ENCODE data around the gene GRPEL2. TPM values are rescaled to one million over a fixed set of nuclear protein-coding genes. Genes with fewer than 3 reads are reported as not detected.
A peak's percentile ranks its signal among the peaks of the same experiment; 100 is the strongest.

GRPEL2 gene
- total and polyA plus RNA-seq, 2 of the 8 experiments (the other 6 are each of a cell fraction or from before 2014, with no cell fraction given) = 11.2 to 52.2 TPM

- Histone ChIP-seq H2BK5ac (ENCODE audit: low read depth, low read length) (no peak within 1 kb of the TSS; the same call in 1 of the 2 replicates), H3K4ac (replicated peaks; ENCODE audit: insufficient read length, low read depth, low read length) (peak within 1 kb of the TSS; percentile 84), H3K9me3 (ENCODE audit: insufficient read depth in 2 of 2, low read depth in 1 of 2, low read length in 1 of 2) (no peaks in the 10 kb centered on the region), H2AFZ (ENCODE audit: low read length) (peak within 1 kb of the TSS; percentile 76), H3K9ac (replicated peaks in 1 of 4; ENCODE audit: extremely low read depth in 1 of 4, low read depth in 3 of 4, low read length in 3 of 4) (peak within 1 kb of the TSS in 3 of 4 experiments; percentile 48 to 61 (median 55); a peak in 6 of 7 replicates), H2BK12ac (ENCODE audit: low read depth, low read length) (no peak within 1 kb of the TSS), H3K14ac (ENCODE audit: insufficient read length) (no peak within 1 kb of the TSS), H4K5ac (ENCODE audit: insufficient read length, low read depth, low read length) (peak within 1 kb of the TSS; percentile 53), H3K36me3 (ENCODE audit: control insufficient read depth in 2 of 4, insufficient read depth in 4 of 4, low read length in 3 of 4) (peaks cover 2 to 29% (median 8%) of the 10 kb centered on the region in 4 experiments; a peak in 5 of 8 replicates), H3K4me2 (ENCODE audit: insufficient read depth in 1 of 2, low read depth in 2 of 2, low read length in 2 of 2) (peak within 1 kb of the TSS; percentile 86 to 88), H3K18ac (ENCODE audit: extremely low read depth, low read length) (peak within 1 kb of the TSS; percentile 78), H4K8ac (ENCODE audit: extremely low read depth, insufficient read depth, low read length) (peak within 1 kb of the TSS; percentile 74; the same call in 1 of the 2 replicates), H3K79me1 (ENCODE audit: low read depth, low read length) (peaks cover 8% of the 10 kb centered on the region), H3K4me3 (ENCODE audit: extremely low read depth in 1 of 4, insufficient read depth in 2 of 4, low read depth in 3 of 4, low read length in 4 of 4) (peak within 1 kb of the TSS; percentile 68 to 87 (median 76)), H3K23ac (ENCODE audit: insufficient read length) (no peak within 1 kb of the TSS), H4K91ac (replicated peaks; ENCODE audit: insufficient read length, low read length) (peak within 1 kb of the TSS; percentile 85), H4K20me1 (replicated peaks in 1 of 2; ENCODE audit: control insufficient read depth in 1 of 2, insufficient read depth in 2 of 2, low read length in 2 of 2) (peaks cover 1 to 13% of the 10 kb centered on the region in 2 experiments), H2AK5ac (ENCODE audit: low read depth, low read length) (no peak within 1 kb of the TSS), H2BK20ac (ENCODE audit: low read length) (no peak within 1 kb of the TSS), H3K4me1 (replicated peaks in 1 of 4; ENCODE audit: control insufficient read depth in 3 of 4, insufficient read depth in 4 of 4, low read length in 3 of 4) (peaks cover 0 to 6% (median 2%) of the 10 kb centered on the region in 4 experiments; a peak in 5 of 7 replicates), H3K27me3 (replicated peaks in 1 of 4; ENCODE audit: control insufficient read depth in 3 of 4, extremely low read depth in 1 of 4, insufficient read depth in 3 of 4, low read length in 3 of 4) (no peaks in the 10 kb centered on the region; a peak in 1 of 7 replicates), H3K56ac (replicated peaks; ENCODE audit: insufficient read length, low read depth, low read length) (peak within 1 kb of the TSS; percentile 24), H2BK120ac (replicated peaks; ENCODE audit: low read depth, low read length) (peak within 1 kb of the TSS; percentile 21), H3K79me2 (ENCODE audit: control insufficient read depth in 1 of 2, insufficient read depth in 2 of 2, low read length in 2 of 2) (peaks cover 0 to 6% of the 10 kb centered on the region in 2 experiments; a peak in 1 of 4 replicates), H2BK15ac (ENCODE audit: low read length) (no peak within 1 kb of the TSS), H3K27ac (ENCODE audit: low read depth, low read length) (no peak within 1 kb of the TSS), H3K23me2 (ENCODE audit: low read depth, low read length) (peaks cover 6% of the 10 kb centered on the region; the same call in 1 of the 2 replicates)
- peak; percentile 87 to 99 for DNase-seq (ENCODE audit: low read depth in 1 of 2, low spot score in 2 of 2)
- ChIA-PET CTCF (ENCODE audit: partially characterized antibody) (interaction anchor here (0.5 to 46.1 kb wide), 8 partner anchors 10 to 261 kb away, joined by 3 to 1310 read pairs (median 5); no protein-coding TSS in a partner anchor), POLR2A (ENCODE audit: partially characterized antibody) (interaction anchor here (0.6 to 5.8 kb wide), 8 partner anchors 10 to 238 kb away, joined by 3 to 72 read pairs (median 4); partner anchors contain the start of genes CSNK1A1 and GRPEL2)
- 6% methylated on average over 32 of the region's 61 CpGs; no CpG with 5 or more reads in 1 of the 2 experiments for WGBS, 2 experiments (ENCODE audit: extremely low coverage in 1 of 2, insufficient coverage in 1 of 2, insufficient read length in 1 of 2, insufficient replicate concordance in 2 of 2, low coverage in 1 of 2, low lambda C conversion rate in 2 of 2, missing lambda C conversion rate in 1 of 2)
- no peak for FAIRE-seq
- TF ChIP-seq E2F6 (IDR thresholded peaks at IDR 0.05) = peak; percentile 77; the same call in 1 of the 2 replicates
- 0 out of 4 replicates have a peak, but pooled peaks of 1 of the 2 experiments have one; percentile 25 for TF ChIP-seq SIN3A (conservative IDR thresholded peaks at IDR 0.05 in 1 of 2, IDR thresholded peaks at IDR 0.05 in 1 of 2; ENCODE audit: low read depth in 1 of 2, low read length in 2 of 2)
- TF ChIP-seq MAX (IDR thresholded peaks at IDR 0.05) = peak; percentile 76
- peak; percentile 20; the same call in 1 of the 2 replicates for TF ChIP-seq POLR2AphosphoS5 (IDR thresholded peaks at IDR 0.05; ENCODE audit: low read depth, low read length)
- TF ChIP-seq RFX5 (IDR thresholded peaks at IDR 0.05; ENCODE audit: borderline replicate concordance, low read depth, low read length) = no peak
- TF ChIP-seq SRF (IDR thresholded peaks at IDR 0.05; ENCODE audit: low read depth, low read length) = no peak
- TF ChIP-seq YY1 (IDR thresholded peaks at IDR 0.05; ENCODE audit: low read depth, low read length) = peak; percentile 67
- no peak for TF ChIP-seq CHD1 (IDR thresholded peaks at IDR 0.05; ENCODE audit: low read depth, low read length)
- no peak for TF ChIP-seq EZH2 (IDR thresholded peaks at IDR 0.05; ENCODE audit: low read depth, low read length, severe bottlenecking)
Observed at GRCh38 chr5:149357370-149358293, 12.3 kb downstream of the GRPEL2 start, which contains the start of gene PCYOX1L. PCYOX1L (plus strand) TSS chr5:149358046; CDS start chr5:149358069, 23 bp downstream.

All from H1 (cell line).